Measurements from ENCODE around the gene CERS6. TPM values are rescaled to one million over a fixed set of nuclear protein-coding genes. Genes with fewer than 3 reads are reported as not detected.

Gene CERS6
- total and polyA plus RNA-seq, 4 donors = 4.3 to 10.6 (median 6.4) TPM

- no peaks in the 10 kb centered on the region for H3K36me3 ChIP-seq (ENCODE audit: control insufficient read depth in 1 of 2, insufficient read depth in 2 of 2, low read length in 1 of 2)
- ATAC-seq (ENCODE audit: low FRiP score) (no peak), DNase-seq (no peak)
- H3K4me3 ChIP-seq (ENCODE audit: low read length in 2 of 2) = no peak overlapping the region
- intact Hi-C loops (cut with DNase I) = no loop called here
- H3K9me3 ChIP-seq (ENCODE audit: control insufficient read depth, low read length) = peaks cover 2% of the 10 kb centered on the region
- 67 to 79% methylated on average over 1 of the region's 1 CpG for WGBS, 2 donors
- no peak overlapping the region for H3K27ac ChIP-seq (ENCODE audit: low read depth in 1 of 2, low read length in 2 of 2)
- no peaks in the 10 kb centered on the region for H3K27me3 ChIP-seq (ENCODE audit: control insufficient read depth in 1 of 2, insufficient read depth in 2 of 2, low read length in 1 of 2)
- no peaks in the 10 kb centered on the region for H3K4me1 ChIP-seq (ENCODE audit: control insufficient read depth in 1 of 2, insufficient read depth in 2 of 2, low read length in 2 of 2)
Observed at GRCh38 chr2:168821992-168822391, 365.9 kb downstream of the CERS6 start.

Small RNA genes lying within 50 kb of the gene (microRNA-seq; reads per million reads assigned to microRNA genes)
- 0 reads per million in 2 donors for gene MIR4774

Other genes with a start within 250 kb of the CERS6 start
- 10 to 100 TPM; 12.6 to 16.1 TPM for gene STK39, start 208.7 kb upstream of the CERS6 start, total RNA-seq
- gene STK39, start 208.7 kb upstream of the CERS6 start, polyA plus RNA-seq = 10 to 100 TPM in 1 of 2 donors, 1 to 10 TPM in 1; 7.1 to 17.7 TPM